GM12878 (cell line): Measurements from ENCODE around the gene YWHAQ. TPM values are rescaled to one million over a fixed set of nuclear protein-coding genes. Genes with fewer than 3 reads are reported as not detected.

ENCODE experiments used
- BCLAF1 ChIP-seq: fragments of 450-650 bp; IDR thresholded peaks from 2 replicates; pipeline ENCODE4 v1.6.1; 2017; ENCODE audit warnings: antibody characterized with exemption, mild to moderate bottlenecking, moderate library complexity
- EP300 ChIP-seq, 2 experiments: fragments of 150-350 bp in 1 of 2; IDR thresholded peaks; 2 replicates each; pipeline ENCODE4 v1.6.1; 2011 to 2012; ENCODE audit warnings: low read depth in 2 of 2, low read length in 2 of 2, borderline replicate concordance in 1 of 2, improper control_type of control experiment in 1 of 2, inconsistent platforms in 1 of 2; ENCODE audit not compliant: control insufficient read depth in 1 of 2
- JUNB ChIP-seq: IDR thresholded peaks from 2 replicates; pipeline ENCODE4 v1.6.1; 2016; ENCODE audit warnings: antibody characterized with exemption, mild to moderate bottlenecking
- LARP7 ChIP-seq: fragments of 450-650 bp; IDR thresholded peaks from 2 replicates; pipeline ENCODE4 v1.6.1; 2017; ENCODE audit warnings: mild to moderate bottlenecking
- MXI1 ChIP-seq: fragments of 150-350 bp; IDR thresholded peaks from 2 replicates; pipeline ENCODE4 v1.6.1; 2011; ENCODE audit warnings: low read depth, mild to moderate bottlenecking, inconsistent platforms, low read length, improper control_type of control experiment
- NBN ChIP-seq: fragments of 450-650 bp; IDR thresholded peaks from 2 replicates; pipeline ENCODE4 v1.6.1; 2016
- NFIC ChIP-seq: IDR thresholded peaks from 2 replicates; pipeline ENCODE4 v1.6.1; 2012; ENCODE audit warnings: low read depth, mild to moderate bottlenecking, inconsistent platforms, low read length, moderate library complexity
- NKRF ChIP-seq: fragments of 450-650 bp; conservative IDR thresholded peaks from 2 replicates; pipeline ENCODE4 v1.6.1; 2017; ENCODE audit warnings: mild to moderate bottlenecking, moderate library complexity
- NR2C2 ChIP-seq: IDR thresholded peaks from 2 replicates; pipeline ENCODE4 v1.6.1; 2011; ENCODE audit warnings: borderline replicate concordance, low read depth; ENCODE audit not compliant: control insufficient read depth, insufficient read length
- PML ChIP-seq: IDR thresholded peaks from 2 replicates; pipeline ENCODE4 v1.6.1; 2012; ENCODE audit warnings: low read length, inconsistent platforms
- SPI1 ChIP-seq: IDR thresholded peaks from 2 replicates; pipeline ENCODE4 v1.6.1; 2011; ENCODE audit warnings: low read depth, mild to moderate bottlenecking, low read length, moderate library complexity, borderline replicate concordance; ENCODE audit not compliant: insufficient read depth
- TAF1 ChIP-seq: IDR thresholded peaks from 2 replicates; pipeline ENCODE4 v1.6.1; 2011; ENCODE audit warnings: mild to moderate bottlenecking, low read depth, low read length, borderline replicate concordance
- TBL1XR1 ChIP-seq: IDR thresholded peaks from 2 replicates; pipeline ENCODE4 v1.6.1; 2012; ENCODE audit warnings: low read depth, low read length, improper control_type of control experiment
- polyA plus RNA-seq, 11 experiments: library from polyadenylated mRNA; depleted of rRNA in 4 of 11; unstranded in 6 of 11; stranded (reverse) in 5 of 11; fragments of >200 nt; fragmentation: Nextera tagmentation in 4 of 11; fragmentation: Illumina TruSeq in 1 of 11; extraction: Ambion mirVana in 4 of 11; extraction: Trizol in 1 of 11; gene quantifications; 1 replicate in 1 of 11; 2 replicates in 10 of 11; pipeline versions ENCODE4 v1.2.1 to v1.2.3, GENCODE V29; 2011 to 2016; ENCODE audit warnings: inconsistent platforms in 2 of 11, missing spikeins in 2 of 11, low read depth in 1 of 11
- total RNA-seq, 4 experiments: library from RNA; depleted of rRNA in 3 of 4; stranded (reverse); fragments of >200 nt in 3 of 4; fragmentation: Illumina TruSeq in 1 of 4; extraction: Trizol in 1 of 4; gene quantifications; 2 replicates each; pipeline versions ENCODE4 v1.2.1 to v1.2.3, GENCODE V29; 2013 to 2021

Gene YWHAQ
- total and polyA plus RNA-seq, 10 of the 15 experiments (the other 5 are each of a cell fraction or from before 2014, with no cell fraction given) = 63.0 to 515 (median 219) TPM

GRCh38 chr2:9647884-9648283 is 17.1 kb upstream of the YWHAQ start (continued):
- TF ChIP-seq EP300 (IDR thresholded peaks at IDR 0.05; ENCODE audit: borderline replicate concordance in 1 of 2, control insufficient read depth in 1 of 2, low read depth in 2 of 2, low read length in 2 of 2) = no peak
- no peak for TF ChIP-seq NFIC
- no peak for TF ChIP-seq LARP7
- TF ChIP-seq PML = no peak
- no peak for TF ChIP-seq BCLAF1
- no peak for TF ChIP-seq JUNB
- TF ChIP-seq TBL1XR1 = no peak
- no peak for TF ChIP-seq NBN
- no peak for TF ChIP-seq TAF1
- no peak for TF ChIP-seq NKRF
- no peak for TF ChIP-seq MXI1
- no peak for TF ChIP-seq NR2C2
- TF ChIP-seq SPI1 = no peak
